HepG2 (cell line): ENCODE data around the gene SIK3. TPM values are rescaled to one million over a fixed set of nuclear protein-coding genes. Genes with fewer than 3 reads are reported as not detected.

Source experiments
- ARID5B ChIP-seq: IDR thresholded peaks from 2 replicates; pipeline ENCODE4 v1.4.0; 2020; ENCODE audit warnings: mild to moderate bottlenecking, missing genetic modification reagents
- CSRNP1 ChIP-seq: sonication (generic); formaldehyde crosslinking; IDR thresholded peaks from 2 replicates; pipeline ENCODE4 v1.8.1; 2023; ENCODE audit warnings: mild to moderate bottlenecking, missing genetic modification reagents
- DNMT3B ChIP-seq: conservative IDR thresholded peaks from 2 replicates; pipeline ENCODE4 v1.6.1; 2016; ENCODE audit warnings: missing biosample characterization, control low read depth
- GLI4 ChIP-seq: sonication (generic); formaldehyde crosslinking; IDR thresholded peaks from 2 replicates; pipeline ENCODE4 v1.5.1; 2020; ENCODE audit warnings: missing genetic modification reagents, mild to moderate bottlenecking, moderate library complexity, borderline replicate concordance
- MLXIP ChIP-seq: sonication (generic); formaldehyde crosslinking; IDR thresholded peaks from 2 replicates; pipeline ENCODE4 v1.9.0; 2021; ENCODE audit warnings: missing genetic modification reagents, borderline replicate concordance
- MTF1 ChIP-seq: sonication (generic); formaldehyde crosslinking; IDR thresholded peaks from 2 replicates; pipeline ENCODE4 v1.5.0; 2020; ENCODE audit warnings: missing genetic modification reagents
- PITX1 ChIP-seq: sonication (generic); formaldehyde crosslinking; IDR thresholded peaks from 2 replicates; pipeline ENCODE4 v1.5.1; 2020; ENCODE audit warnings: mild to moderate bottlenecking, missing genetic modification reagents
- PRPF4 ChIP-seq: fragments of 200-400 bp; formaldehyde crosslinking; IDR thresholded peaks from 2 replicates; pipeline ENCODE4 v1.6.1; 2016; ENCODE audit warnings: low read length, low read depth; ENCODE audit not compliant: poor library complexity, severe bottlenecking
- PTBP1 ChIP-seq: fragments of 200-400 bp; formaldehyde crosslinking; IDR thresholded peaks from 2 replicates; pipeline ENCODE4 v1.6.1; 2018; ENCODE audit warnings: low read length, low read depth; ENCODE audit not compliant: poor library complexity, severe bottlenecking
- SMARCC2 ChIP-seq: fragments of 450-650 bp; IDR thresholded peaks from 2 replicates; pipeline ENCODE4 v1.6.1; 2017; ENCODE audit warnings: antibody characterized with exemption, mild to moderate bottlenecking
- SMYD3 ChIP-seq: sonication (generic); formaldehyde crosslinking; IDR thresholded peaks from 2 replicates; pipeline ENCODE4 v1.8.1; 2023; ENCODE audit warnings: mild to moderate bottlenecking, missing genetic modification reagents
- TBL1XR1 ChIP-seq: fragments of 150-350 bp; IDR thresholded peaks from 2 replicates; pipeline ENCODE4 v1.6.1; 2014; ENCODE audit warnings: borderline replicate concordance, low read length; ENCODE audit not compliant: partially characterized antibody
- U2AF1 ChIP-seq: fragments of 200-400 bp; formaldehyde crosslinking; optimal IDR thresholded peaks from 2 replicates; pipeline ENCODE3; 2017; ENCODE audit warnings: mild to moderate bottlenecking, low read depth, low read length
- ZBTB34 ChIP-seq: sonication (generic); formaldehyde crosslinking; IDR thresholded peaks from 2 replicates; pipeline ENCODE4 v1.8.0; 2022; ENCODE audit warnings: mild to moderate bottlenecking, missing genetic modification reagents
- ZNF235 ChIP-seq: sonication (generic); formaldehyde crosslinking; IDR thresholded peaks from 2 replicates; pipeline ENCODE4 v1.8.1; 2023; ENCODE audit warnings: mild to moderate bottlenecking, missing genetic modification reagents, borderline replicate concordance
- ZNF501 ChIP-seq: sonication (generic); formaldehyde crosslinking; IDR thresholded peaks from 2 replicates; pipeline ENCODE4 v1.5.1; 2020; ENCODE audit warnings: mild to moderate bottlenecking, moderate library complexity, missing genetic modification reagents
- ZNF781 ChIP-seq: sonication (generic); formaldehyde crosslinking; IDR thresholded peaks from 2 replicates; pipeline ENCODE4 v1.5.1; 2020; ENCODE audit warnings: borderline replicate concordance, mild to moderate bottlenecking, missing genetic modification reagents; ENCODE audit errors: not compliant biosample characterization
- polyA plus RNA-seq, 8 experiments: library from polyadenylated mRNA; depleted of rRNA in 3 of 8; stranded (reverse) in 7 of 8; unstranded in 1 of 8; fragments of >200 nt; fragmentation: Illumina TruSeq in 4 of 8; extraction: Trizol in 4 of 8; gene quantifications; 2 replicates each; pipeline versions ENCODE4 v1.2.1 to v1.2.3, GENCODE V29; 2011 to 2016; ENCODE audit warnings: low read depth in 4 of 8, missing spikeins in 1 of 8, mixed read lengths in 1 of 8; ENCODE audit not compliant: insufficient read depth in 1 of 8
- total RNA-seq, 5 experiments: library from RNA; depleted of rRNA; stranded (reverse); fragments of >200 nt; fragmentation: Illumina TruSeq; extraction: Trizol; gene quantifications; 2 replicates each; pipeline ENCODE4 v1.2.3, GENCODE V29; 2016; ENCODE audit warnings: low read depth in 1 of 5

Gene SIK3
- total and polyA plus RNA-seq, 2 of the 13 experiments (the other 11 are each of a cell fraction or from before 2014, with no cell fraction given) = 5.7 to 9.8 TPM

- TF ChIP-seq ARID5B (CRISPR knock-in tag) (no peak), MTF1 (no peak), ZNF501 (0 out of 2 replicates have a peak, but pooled peaks have one; percentile 32), MLXIP (CRISPR knock-in tag) (0 out of 2 replicates have a peak, but pooled peaks have one; percentile 53), SMARCC2 (no peak), TBL1XR1 (no peak), U2AF1 (no peak), SMYD3 (CRISPR knock-in tag) (0 out of 2 replicates have a peak, but pooled peaks have one; percentile 71), ZNF235 (no peak; the same call in 1 of the 2 replicates), PITX1 (CRISPR knock-in tag) (no peak), PRPF4 (peak; percentile 85), ZBTB34 (CRISPR knock-in tag) (0 out of 2 replicates have a peak, but pooled peaks have one; percentile 45), CSRNP1 (CRISPR knock-in tag) (0 out of 2 replicates have a peak, but pooled peaks have one; percentile 46), DNMT3B (CRISPR knock-in tag) (no peak), ZNF781 (CRISPR knock-in tag) (no peak), GLI4 (CRISPR knock-in tag) (no peak), PTBP1 (no peak)
These were observed 46.5 kb upstream of the SIK3 start (continued) for GRCh38 chr11:117144477-117145392.
